Activated naive CD8-positive, alpha-beta T cell treated with anti-CD3 and anti-CD28 coated beads, Interleukin-2, amount 50 U/mL, for 16 hours (primary cell): ENCODE measurements around the gene SEC61B.
"Not testable (repeated sequence)": the region's sequence is repeated elsewhere in the genome, so short reads cannot be mapped to it uniquely, and the experiment has no call there.

Experiments
- DNase-seq: peaks from one replicate; pipeline ENCODE4 v3.0.0-alpha.2; 2020; ENCODE audit warnings: low read depth, low spot score

The SEC61B gene

GRCh38 chr9:99190597-99191283 lies 31.3 kb upstream of the SEC61B start:
- no peak for DNase-seq

- DNase-seq: no peak
Measured at GRCh38 chr9:99192786-99193465, 29.2 kb upstream of the SEC61B start.

- no peak for DNase-seq
Measured at GRCh38 chr9:99193466-99193821, 28.6 kb upstream of the SEC61B start.

GRCh38 chr9:99196484-99196883 lies 25.6 kb upstream of the SEC61B start:
- DNase-seq: not testable (repeated sequence)

GRCh38 chr9:99197124-99197630 lies 24.9 kb upstream of the SEC61B start:
- DNase-seq: no peak

GRCh38 chr9:99197987-99198386 lies 24.1 kb upstream of the SEC61B start:
- DNase-seq: no peak

GRCh38 chr9:99199938-99200539 lies 22.0 kb upstream of the SEC61B start:
- DNase-seq: no peak

- DNase-seq: no peak
Measured at GRCh38 chr9:99201603-99202002, 20.5 kb upstream of the SEC61B start.

GRCh38 chr9:99210572-99210971 lies 11.5 kb upstream of the SEC61B start:
- DNase-seq: no peak

- no peak for DNase-seq
Measured at GRCh38 chr9:99211746-99212145, 10.3 kb upstream of the SEC61B start.

- no peak for DNase-seq
Measured at GRCh38 chr9:99213197-99213596, 8.9 kb upstream of the SEC61B start.

GRCh38 chr9:99216073-99216472 lies 6.0 kb upstream of the SEC61B start:
- no peak for DNase-seq

GRCh38 chr9:99220011-99220410 lies 2.1 kb upstream of the SEC61B start:
- no peak for DNase-seq

GRCh38 chr9:99221266-99221620 lies 839 bp upstream of the SEC61B start:
- DNase-seq: no peak

- DNase-seq: no peak
Measured at GRCh38 chr9:99222416-99223270, 561 bp downstream of the SEC61B start.

- no peak for DNase-seq
Measured at GRCh38 chr9:99224445-99224844, 2.4 kb downstream of the SEC61B start.

- DNase-seq: no peak
Measured at GRCh38 chr9:99226054-99226453, 4.0 kb downstream of the SEC61B start.

- no peak for DNase-seq
Measured at GRCh38 chr9:99230206-99230605, 8.1 kb downstream of the SEC61B start.

GRCh38 chr9:99231711-99232110 lies 9.6 kb downstream of the SEC61B start:
- no peak for DNase-seq

- no peak for DNase-seq
Measured at GRCh38 chr9:99234618-99235017, 12.5 kb downstream of the SEC61B start.

- no peak for DNase-seq
Measured at GRCh38 chr9:99235069-99235468, 13.0 kb downstream of the SEC61B start.
